Measurements from ENCODE around the gene TNNT2. TPM values are rescaled to one million over a fixed set of nuclear protein-coding genes. Genes with fewer than 3 reads are reported as not detected.
A peak's percentile ranks its signal among the peaks of the same experiment; 100 is the strongest.

Gene TNNT2
- total RNA-seq, 2 experiments from 2014 or later = not detected

DNA sequence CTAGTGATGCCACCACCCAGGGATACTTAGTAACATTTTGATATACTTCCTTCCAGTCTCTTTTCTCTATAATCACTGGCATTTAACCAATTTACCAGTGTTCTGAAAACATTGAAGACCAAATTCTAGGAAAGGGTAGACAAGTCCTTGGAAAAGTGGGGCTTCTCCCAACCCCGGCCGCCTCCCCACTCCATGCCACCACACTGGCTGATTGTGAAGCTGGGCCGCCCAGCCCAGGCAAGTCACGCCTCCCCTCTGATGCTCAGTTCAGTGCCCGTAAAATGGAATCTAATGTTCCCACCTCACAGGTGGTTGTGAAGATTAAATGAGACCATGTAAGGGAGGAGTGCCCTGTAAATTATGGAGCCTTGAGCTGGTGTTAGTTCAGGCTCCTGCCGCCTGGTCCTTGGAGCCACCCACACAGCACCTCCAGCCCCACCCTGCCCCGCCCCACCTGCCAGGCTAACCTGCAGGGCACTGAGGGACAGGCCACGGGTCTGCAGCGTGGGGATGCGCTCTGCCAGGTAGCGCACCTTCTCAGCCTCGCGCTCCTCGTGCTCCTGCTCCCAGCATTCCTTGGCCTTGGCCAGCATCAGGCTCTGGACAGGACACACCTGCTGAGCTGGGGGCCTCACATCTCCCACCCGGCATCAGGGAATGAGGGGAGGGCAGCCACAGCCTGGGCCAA is 36.7 kb upstream of the TNNT2 start:
- POLR2A ChIA-PET = no interaction called here
- Mint-ChIP-seq H3K27ac (no peak overlapping the region), H3K9me3 (ENCODE audit: low read depth) (no peaks in the 10 kb centered on the region), H3K36me3 (ENCODE audit: low read depth) (no peaks in the 10 kb centered on the region), H3K4me1 (no peaks in the 10 kb centered on the region), H3K4me3 (no peak overlapping the region), H3K27me3 (peaks cover 2% of the 10 kb centered on the region)
- CTCF ChIA-PET = no interaction called here
- no peak for DNase-seq
- intact Hi-C loops (cut with DNase I, micrococcal nuclease) = no loop called here
- no peak for ATAC-seq

DNA sequence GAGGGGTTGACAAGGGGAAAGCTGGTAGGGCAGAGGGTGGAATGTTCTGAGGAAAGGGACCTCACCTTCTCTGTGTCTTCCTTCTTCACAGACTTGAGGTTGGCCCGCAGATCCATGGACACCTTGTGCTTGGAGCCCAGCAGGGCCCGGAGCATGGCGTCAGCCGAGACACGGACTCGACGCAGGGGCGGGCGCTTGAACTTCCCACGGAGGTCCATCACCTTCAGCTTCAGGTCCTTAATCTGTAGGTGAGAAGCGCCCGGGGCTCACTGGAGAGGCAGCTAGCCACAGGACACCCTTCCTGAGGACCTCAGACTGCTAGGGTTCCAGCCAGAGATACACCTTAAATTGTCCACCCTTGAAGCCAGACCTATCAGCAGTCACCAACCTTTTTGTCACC is 33.8 kb upstream of the TNNT2 start:
- ChIA-PET CTCF (interaction anchor here (0.5 to 2.4 kb wide), 3 partner anchors 21 to 94 kb away, joined by 3 to 7 read pairs (median 4); no protein-coding TSS in a partner anchor), POLR2A (no interaction called here)
- no peak for ATAC-seq
- Mint-ChIP-seq H3K9me3 (ENCODE audit: low read depth) (no peaks in the 10 kb centered on the region), H3K36me3 (ENCODE audit: low read depth) (no peaks in the 10 kb centered on the region), H3K27ac (no peak overlapping the region), H3K27me3 (peaks cover 2% of the 10 kb centered on the region), H3K4me3 (no peak overlapping the region), H3K4me1 (no peaks in the 10 kb centered on the region)
- no peak for DNase-seq
- intact Hi-C loops (cut with DNase I, micrococcal nuclease) = no loop called here

DNA sequence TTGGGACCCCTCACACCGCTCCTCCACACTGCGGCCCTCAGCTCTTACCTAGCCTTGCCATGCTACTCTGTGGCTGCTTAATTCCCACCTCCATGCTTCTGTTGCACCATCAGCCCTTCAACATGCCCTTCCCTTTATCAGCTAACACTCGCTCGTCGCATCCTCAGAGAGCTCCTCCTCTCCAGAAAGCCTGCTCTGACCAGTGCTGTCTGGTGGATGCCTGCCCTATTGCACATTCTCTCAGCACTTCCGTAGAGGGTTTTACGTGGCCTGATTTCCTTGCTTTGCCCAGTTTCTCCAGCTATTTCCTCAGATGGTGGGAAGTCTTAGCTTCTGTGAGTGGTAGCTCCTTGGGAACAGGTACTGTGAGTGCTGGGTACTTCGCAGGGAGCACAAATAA is 32.0 kb upstream of the TNNT2 start:
- no peak overlapping the region for H3K27ac Mint-ChIP-seq
- H3K4me3 Mint-ChIP-seq = no peak overlapping the region
- no peaks in the 10 kb centered on the region for H3K9me3 Mint-ChIP-seq (ENCODE audit: low read depth)
- H3K36me3 Mint-ChIP-seq (ENCODE audit: low read depth) = no peaks in the 10 kb centered on the region
- ATAC-seq (no peak), DNase-seq (no peak)
- intact Hi-C loops (cut with DNase I, micrococcal nuclease) = no loop called here
- ChIA-PET CTCF (interaction anchor here (0.7 to 2.4 kb wide), 10 partner anchors 19 to 167 kb away, joined by 3 to 7 read pairs (median 3); no protein-coding TSS in a partner anchor), POLR2A (interaction anchor here (0.6 kb wide), 1 partner anchor 9 kb away, joined by 5 read pairs; no protein-coding TSS in a partner anchor)
- H3K4me1 Mint-ChIP-seq = no peaks in the 10 kb centered on the region
- H3K27me3 Mint-ChIP-seq = peaks cover 2% of the 10 kb centered on the region

DNA sequence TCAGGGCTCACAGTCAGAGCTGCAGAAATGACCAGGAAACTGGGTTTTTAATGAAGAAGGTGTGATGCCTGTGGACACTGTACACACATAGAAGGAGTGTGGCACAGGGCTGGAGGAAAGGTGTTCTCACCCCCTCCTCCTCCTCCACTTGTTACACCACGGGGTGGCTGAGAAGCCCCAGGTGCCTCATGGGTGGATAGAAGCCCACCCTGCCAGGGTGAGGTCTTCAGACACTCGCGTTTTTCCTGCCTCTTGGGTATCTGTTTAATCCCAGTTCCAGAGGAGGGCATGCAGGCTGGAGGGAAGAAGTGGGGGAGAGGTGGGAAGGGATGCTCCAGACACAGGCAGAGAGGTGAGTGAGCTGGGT is 31.3 kb upstream of the TNNT2 start:
- Mint-ChIP-seq H3K27me3 (peaks cover 2% of the 10 kb centered on the region), H3K4me1 (no peaks in the 10 kb centered on the region), H3K9me3 (ENCODE audit: low read depth) (no peaks in the 10 kb centered on the region), H3K4me3 (no peak overlapping the region), H3K27ac (no peak overlapping the region), H3K36me3 (ENCODE audit: low read depth) (no peaks in the 10 kb centered on the region)
- ChIA-PET POLR2A (no interaction called here), CTCF (interaction anchor here (0.7 to 2.4 kb wide), 9 partner anchors 19 to 166 kb away, joined by 3 to 7 read pairs (median 3); no protein-coding TSS in a partner anchor)
- ATAC-seq (no peak), DNase-seq (no peak)
- intact Hi-C loops (cut with DNase I, micrococcal nuclease) = loop anchor here (1.0 kb wide), 3 partner anchors 24 to 155 kb away; no protein-coding TSS in a partner anchor

DNA sequence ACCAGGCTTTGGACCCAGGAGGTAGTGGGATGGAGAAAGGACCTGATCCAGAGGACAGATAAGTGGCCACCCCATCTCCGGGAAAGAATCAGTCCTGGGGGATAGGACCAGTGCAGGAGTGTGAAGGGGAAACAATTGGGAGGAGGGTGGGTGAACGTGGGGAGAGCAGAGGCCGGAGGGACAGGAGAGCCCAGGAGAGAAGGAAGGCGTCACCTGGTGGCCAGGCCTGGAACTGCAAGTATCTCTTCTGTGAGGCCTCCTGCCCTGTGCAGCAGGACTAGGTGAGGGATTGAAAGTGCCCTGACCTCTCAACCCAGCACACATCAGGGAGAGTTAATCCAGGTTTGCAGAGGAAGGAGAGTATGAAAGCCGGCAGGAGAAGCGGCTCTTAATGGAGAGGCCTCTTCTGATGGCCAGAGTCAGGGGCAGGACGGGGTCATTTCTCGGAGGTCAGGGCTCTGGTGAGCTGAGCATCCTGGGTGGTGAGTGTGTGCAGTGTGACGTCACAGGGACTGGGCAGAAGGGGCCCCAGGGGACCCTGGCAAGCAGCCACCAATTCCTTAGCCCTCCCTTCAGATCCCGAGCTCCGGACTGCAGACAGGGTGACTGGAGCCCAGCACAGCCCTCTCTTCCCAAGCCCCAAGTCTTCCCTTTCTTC is 30.8 kb upstream of the TNNT2 start:
- CTCF ChIA-PET = interaction anchor here (0.7 to 1.4 kb wide), 6 partner anchors 20 to 166 kb away, joined by 3 to 4 read pairs (median 4); no protein-coding TSS in a partner anchor
- H3K27me3 Mint-ChIP-seq = peaks cover 2% of the 10 kb centered on the region
- H3K4me1 Mint-ChIP-seq = no peaks in the 10 kb centered on the region
- intact Hi-C loops (cut with DNase I, micrococcal nuclease) = loop anchor here (1.0 kb wide), 3 partner anchors 23 to 154 kb away; no protein-coding TSS in a partner anchor
- DNase-seq = peak; percentile 88
- H3K9me3 Mint-ChIP-seq (ENCODE audit: low read depth) = no peaks in the 10 kb centered on the region
- POLR2A ChIA-PET = no interaction called here
- H3K4me3 Mint-ChIP-seq = no peak overlapping the region
- H3K27ac Mint-ChIP-seq = no peak overlapping the region
- H3K36me3 Mint-ChIP-seq (ENCODE audit: low read depth) = no peaks in the 10 kb centered on the region
- peak; percentile 83 for ATAC-seq

DNA sequence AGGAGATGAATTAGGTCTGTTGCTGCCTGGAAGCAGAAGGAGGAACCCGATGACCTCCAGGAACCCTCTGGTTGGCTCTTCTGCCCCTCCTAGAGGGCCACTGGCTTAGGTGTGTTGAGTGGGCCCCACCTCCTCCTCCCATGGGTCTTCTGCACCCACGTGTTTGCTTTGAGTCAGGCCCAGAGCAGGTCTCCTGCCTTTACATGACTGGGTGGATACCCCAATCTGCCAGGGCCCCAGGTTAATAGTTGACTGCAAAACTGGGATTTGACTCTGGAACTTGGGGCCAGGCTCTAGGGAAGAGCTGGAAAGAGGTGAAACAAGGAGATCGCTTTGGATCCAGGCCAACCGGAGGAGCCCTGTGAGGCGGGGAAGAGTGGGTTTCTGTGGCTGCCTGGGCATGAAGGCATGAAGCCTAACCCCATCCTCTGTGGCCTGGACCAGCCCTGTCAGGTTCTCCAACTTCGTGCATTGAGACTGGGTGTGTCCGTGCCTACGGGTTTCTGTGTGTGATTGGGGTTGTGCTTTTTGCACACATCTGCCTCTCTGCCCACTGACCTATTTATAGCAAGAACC is 29.4 kb upstream of the TNNT2 start:
- DNase-seq = no peak
- Mint-ChIP-seq H3K4me3 (no peak overlapping the region), H3K36me3 (ENCODE audit: low read depth) (no peaks in the 10 kb centered on the region), H3K9me3 (ENCODE audit: low read depth) (no peaks in the 10 kb centered on the region), H3K27ac (no peak overlapping the region), H3K27me3 (peaks cover 2% of the 10 kb centered on the region), H3K4me1 (no peaks in the 10 kb centered on the region)
- ChIA-PET CTCF (interaction anchor here (0.6 to 2.1 kb wide), 7 partner anchors 44 to 364 kb away, joined by 3 to 6 read pairs (median 3); no protein-coding TSS in a partner anchor), POLR2A (no interaction called here)
- intact Hi-C loops (cut with DNase I, micrococcal nuclease) = no loop called here
- no peak for ATAC-seq

DNA sequence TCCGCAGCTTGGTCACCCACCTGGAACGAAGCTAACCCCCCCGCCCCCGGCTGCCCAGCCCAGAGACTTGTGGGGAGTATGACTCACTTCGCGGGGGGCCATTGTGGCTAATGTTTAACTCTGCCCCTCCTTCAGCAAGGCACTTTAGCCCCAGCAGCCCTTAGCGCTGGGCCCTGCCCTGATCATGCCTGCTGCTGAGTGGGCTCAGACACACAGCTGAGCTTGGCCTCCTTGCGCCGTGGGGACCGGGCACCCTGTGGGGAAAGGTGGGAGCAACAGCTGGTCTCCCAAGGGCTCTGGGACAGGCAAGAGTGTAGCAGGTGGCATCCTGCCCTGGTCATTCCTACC is 28.0 kb upstream of the TNNT2 start:
- H3K27ac Mint-ChIP-seq = no peak overlapping the region
- no peak overlapping the region for H3K4me3 Mint-ChIP-seq
- intact Hi-C loops (cut with DNase I, micrococcal nuclease) = no loop called here
- H3K36me3 Mint-ChIP-seq (ENCODE audit: low read depth) = no peaks in the 10 kb centered on the region
- H3K9me3 Mint-ChIP-seq (ENCODE audit: low read depth) = no peaks in the 10 kb centered on the region
- ChIA-PET CTCF (interaction anchor here (0.6 to 2.1 kb wide), 7 partner anchors 8 to 151 kb away, joined by 3 to 6 read pairs (median 3); no protein-coding TSS in a partner anchor), POLR2A (interaction anchor here (0.6 kb wide), 1 partner anchor 161 kb away, joined by 3 read pairs; no protein-coding TSS in a partner anchor)
- DNase-seq (no peak), ATAC-seq (no peak)
- H3K27me3 Mint-ChIP-seq = peaks cover 9% of the 10 kb centered on the region
- H3K4me1 Mint-ChIP-seq = no peaks in the 10 kb centered on the region

DNA sequence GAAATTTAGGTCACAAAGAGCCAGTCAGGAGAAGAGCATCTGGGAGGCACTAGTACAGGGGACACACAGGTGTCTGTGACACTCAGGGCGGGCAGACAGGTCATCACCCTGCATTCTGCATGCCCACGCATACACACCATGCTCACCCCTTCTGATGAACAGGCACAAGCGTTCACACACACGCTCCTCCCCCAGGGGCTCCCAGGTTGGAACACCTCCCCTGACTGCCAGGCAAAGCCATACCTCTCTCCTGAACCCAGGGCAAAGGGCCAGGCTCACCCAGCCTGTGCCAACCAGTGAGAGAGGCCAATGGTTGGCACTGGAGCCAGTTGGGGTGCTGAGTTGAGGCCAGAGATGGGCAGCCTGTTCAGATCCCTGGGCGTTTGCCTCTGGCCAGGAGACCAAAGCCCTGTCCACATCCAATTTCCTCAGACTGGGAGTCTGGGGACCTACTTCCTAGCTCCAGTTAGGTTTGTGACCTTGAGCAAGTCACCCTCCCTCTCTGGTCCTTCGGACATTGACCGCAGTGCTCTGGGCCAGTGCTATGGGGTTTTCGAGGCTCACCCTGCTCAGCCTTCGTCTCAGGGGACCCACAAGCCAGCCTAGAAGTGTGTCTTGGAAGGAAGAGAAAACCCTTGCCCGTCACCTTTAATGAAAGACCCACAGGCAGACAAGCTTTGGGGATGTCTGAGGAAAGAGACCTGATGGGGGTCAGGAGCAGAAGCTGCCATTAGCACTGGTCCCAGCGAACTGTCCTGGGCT is 27.4 kb upstream of the TNNT2 start:
- no peak overlapping the region for H3K27ac Mint-ChIP-seq
- POLR2A ChIA-PET = interaction anchor here (0.6 kb wide), 1 partner anchor 161 kb away, joined by 3 read pairs; no protein-coding TSS in a partner anchor
- ATAC-seq = no peak
- H3K27me3 Mint-ChIP-seq = peaks cover 14% of the 10 kb centered on the region
- no peak for DNase-seq
- H3K36me3 Mint-ChIP-seq (ENCODE audit: low read depth) = no peaks in the 10 kb centered on the region
- H3K4me3 Mint-ChIP-seq = no peak overlapping the region
- H3K4me1 Mint-ChIP-seq = no peaks in the 10 kb centered on the region
- CTCF ChIA-PET = interaction anchor here (0.6 to 1.3 kb wide), 4 partner anchors 29 to 63 kb away, joined by 3 to 4 read pairs (median 3); no protein-coding TSS in a partner anchor
- H3K9me3 Mint-ChIP-seq (ENCODE audit: low read depth) = no peaks in the 10 kb centered on the region
- intact Hi-C loops (cut with DNase I, micrococcal nuclease) = no loop called here

DNA sequence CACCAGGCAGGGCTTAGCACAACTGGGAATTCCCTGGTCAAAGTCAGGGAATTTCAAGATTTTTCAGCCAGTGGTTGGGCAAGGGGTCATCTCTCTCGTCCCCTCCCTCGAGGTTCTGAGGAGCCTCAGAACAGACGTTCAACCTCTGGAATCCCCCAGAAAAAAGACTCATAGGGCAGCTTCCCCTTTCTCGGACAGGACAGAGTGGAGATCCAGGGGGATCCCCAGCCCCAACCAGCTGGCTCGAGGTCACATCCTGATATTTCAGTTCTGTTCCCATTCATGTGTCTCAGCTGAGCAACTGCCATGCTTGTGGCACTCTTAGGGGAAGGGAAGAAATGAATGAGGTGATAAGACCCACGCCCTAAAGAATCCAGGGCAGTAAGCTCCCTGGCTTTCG is 26.6 kb upstream of the TNNT2 start:
- Mint-ChIP-seq H3K27me3 (peaks cover 17% of the 10 kb centered on the region), H3K27ac (no peak overlapping the region), H3K4me1 (no peaks in the 10 kb centered on the region), H3K36me3 (ENCODE audit: low read depth) (no peaks in the 10 kb centered on the region), H3K4me3 (no peak overlapping the region), H3K9me3 (ENCODE audit: low read depth) (no peaks in the 10 kb centered on the region)
- ATAC-seq (no peak), DNase-seq (no peak)
- CTCF ChIA-PET = interaction anchor here (1.0 kb wide), 1 partner anchor 30 kb away, joined by 3 read pairs; no protein-coding TSS in a partner anchor
- intact Hi-C loops (cut with DNase I, micrococcal nuclease) = no loop called here
- POLR2A ChIA-PET = no interaction called here

DNA sequence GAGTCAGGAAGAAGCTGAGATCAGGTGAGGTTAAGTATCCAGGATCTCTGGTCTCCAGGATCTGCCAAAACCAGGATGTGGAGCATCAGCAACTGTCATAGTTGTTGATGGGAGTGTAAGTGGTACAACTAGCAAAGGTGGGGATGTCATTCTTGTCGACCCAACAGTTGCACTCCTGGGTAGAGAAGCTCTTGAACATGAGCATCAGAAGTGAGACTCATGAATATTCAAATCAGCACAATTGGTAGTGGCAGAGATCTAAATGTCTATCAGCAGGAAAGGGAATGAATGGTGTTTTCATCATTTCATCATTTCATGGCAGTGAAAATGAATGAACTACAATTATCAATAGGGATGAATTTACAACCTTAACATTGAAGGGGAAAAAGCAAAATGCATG is 25.9 kb upstream of the TNNT2 start:
- peaks cover 22% of the 10 kb centered on the region for H3K27me3 Mint-ChIP-seq
- CTCF ChIA-PET = interaction anchor here (0.7 to 1.0 kb wide), 2 partner anchors 132 to 149 kb away, joined by 3 read pairs; no protein-coding TSS in a partner anchor
- no peak overlapping the region for H3K27ac Mint-ChIP-seq
- intact Hi-C loops (cut with DNase I, micrococcal nuclease) = no loop called here
- POLR2A ChIA-PET = no interaction called here
- ATAC-seq = no peak
- H3K9me3 Mint-ChIP-seq (ENCODE audit: low read depth) = no peaks in the 10 kb centered on the region
- no peak for DNase-seq
- H3K4me3 Mint-ChIP-seq = no peak overlapping the region
- H3K36me3 Mint-ChIP-seq (ENCODE audit: low read depth) = no peaks in the 10 kb centered on the region
- H3K4me1 Mint-ChIP-seq = no peaks in the 10 kb centered on the region

DNA sequence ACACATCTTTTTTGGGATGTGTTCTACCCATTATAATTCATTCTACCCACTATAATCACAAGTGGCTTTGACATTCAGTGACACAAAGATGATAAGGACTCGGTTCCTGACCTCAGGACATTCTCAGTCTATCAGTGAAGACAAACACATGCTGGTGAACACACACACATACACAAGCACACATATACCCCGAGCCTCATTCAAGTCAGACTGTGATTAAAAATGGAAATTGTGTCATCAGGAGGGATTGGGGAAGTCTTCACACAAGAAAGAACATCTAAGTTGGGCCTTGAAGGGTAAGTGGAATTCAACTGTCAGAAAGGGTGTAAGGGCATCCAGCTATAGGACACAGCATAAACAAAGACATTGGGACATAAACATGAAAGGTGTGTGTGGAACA is 24.2 kb upstream of the TNNT2 start:
- intact Hi-C loops (cut with DNase I, micrococcal nuclease) = no loop called here
- ATAC-seq = no peak
- DNase-seq = no peak
- no peak overlapping the region for H3K27ac Mint-ChIP-seq
- ChIA-PET POLR2A (no interaction called here), CTCF (interaction anchor here (0.5 to 1.2 kb wide), 2 partner anchors 15 to 284 kb away, joined by 3 to 4 read pairs; no protein-coding TSS in a partner anchor)
- H3K4me1 Mint-ChIP-seq = no peaks in the 10 kb centered on the region
- H3K27me3 Mint-ChIP-seq = peaks cover 33% of the 10 kb centered on the region
- no peak overlapping the region for H3K4me3 Mint-ChIP-seq
- H3K36me3 Mint-ChIP-seq (ENCODE audit: low read depth) = no peaks in the 10 kb centered on the region
- no peaks in the 10 kb centered on the region for H3K9me3 Mint-ChIP-seq (ENCODE audit: low read depth)
